GM10248 (cell line): ENCODE data around the gene SHB.
A peak's percentile ranks its signal among the peaks of the same experiment; 100 is the strongest.

Experiments used
- CTCF ChIA-PET: fragments of 300-600 bp; sonication (Branson Sonifier 250); formaldehyde crosslinking; extraction: SDS; loops from one replicate; lab custom pipeline; 2021; ENCODE audit warnings: antibody characterized with exemption; lab: Yijun Ruan, JAX
- POLR2A ChIA-PET: fragments of 350-650 bp; sonication (Branson Sonifier 250); formaldehyde crosslinking; extraction: SDS; loops from one replicate; lab custom pipeline; 2020; ENCODE audit warnings: antibody characterized with exemption; lab: Yijun Ruan, JAX
- DNase-seq: peaks from one replicate; pipeline ENCODE4 v3.0.0; 2012; ENCODE audit errors: extremely low spot score
- TF ChIP-seq, protein P1 (sequence below): IDR thresholded peaks from 2 replicates; pipeline ENCODE4 v1.5.1; 2012; ENCODE audit warnings: mild to moderate bottlenecking, low read depth; ENCODE audit errors: extremely low read depth, missing control alignments, control extremely low read depth

SHB gene

GRCh38 chr9:38029915-38030638, 39.0 kb downstream of the SHB start:
- POLR2A ChIA-PET = no interaction called here
- CTCF ChIA-PET = interaction anchor here (0.8 to 1.6 kb wide), 5 partner anchors 10 to 127 kb away, joined by 3 to 6 read pairs (median 3); no protein-coding TSS in a partner anchor

GRCh38 chr9:38027714-38028113, 41.3 kb downstream of the SHB start:
- ChIA-PET POLR2A (no interaction called here), CTCF (interaction anchor here (1.2 to 1.8 kb wide), 3 partner anchors 9 to 19 kb away, joined by 3 to 7 read pairs (median 4); no protein-coding TSS in a partner anchor)
- no peak for DNase-seq
- TF ChIP-seq, protein P1, sequence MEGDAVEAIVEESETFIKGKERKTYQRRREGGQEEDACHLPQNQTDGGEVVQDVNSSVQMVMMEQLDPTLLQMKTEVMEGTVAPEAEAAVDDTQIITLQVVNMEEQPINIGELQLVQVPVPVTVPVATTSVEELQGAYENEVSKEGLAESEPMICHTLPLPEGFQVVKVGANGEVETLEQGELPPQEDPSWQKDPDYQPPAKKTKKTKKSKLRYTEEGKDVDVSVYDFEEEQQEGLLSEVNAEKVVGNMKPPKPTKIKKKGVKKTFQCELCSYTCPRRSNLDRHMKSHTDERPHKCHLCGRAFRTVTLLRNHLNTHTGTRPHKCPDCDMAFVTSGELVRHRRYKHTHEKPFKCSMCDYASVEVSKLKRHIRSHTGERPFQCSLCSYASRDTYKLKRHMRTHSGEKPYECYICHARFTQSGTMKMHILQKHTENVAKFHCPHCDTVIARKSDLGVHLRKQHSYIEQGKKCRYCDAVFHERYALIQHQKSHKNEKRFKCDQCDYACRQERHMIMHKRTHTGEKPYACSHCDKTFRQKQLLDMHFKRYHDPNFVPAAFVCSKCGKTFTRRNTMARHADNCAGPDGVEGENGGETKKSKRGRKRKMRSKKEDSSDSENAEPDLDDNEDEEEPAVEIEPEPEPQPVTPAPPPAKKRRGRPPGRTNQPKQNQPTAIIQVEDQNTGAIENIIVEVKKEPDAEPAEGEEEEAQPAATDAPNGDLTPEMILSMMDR = no peak

More at GRCh38 chr9:38029915-38030638, 39.0 kb downstream of the SHB start:
- TF ChIP-seq, protein P1 = no peak
- peak; percentile 52 for DNase-seq

DNA sequence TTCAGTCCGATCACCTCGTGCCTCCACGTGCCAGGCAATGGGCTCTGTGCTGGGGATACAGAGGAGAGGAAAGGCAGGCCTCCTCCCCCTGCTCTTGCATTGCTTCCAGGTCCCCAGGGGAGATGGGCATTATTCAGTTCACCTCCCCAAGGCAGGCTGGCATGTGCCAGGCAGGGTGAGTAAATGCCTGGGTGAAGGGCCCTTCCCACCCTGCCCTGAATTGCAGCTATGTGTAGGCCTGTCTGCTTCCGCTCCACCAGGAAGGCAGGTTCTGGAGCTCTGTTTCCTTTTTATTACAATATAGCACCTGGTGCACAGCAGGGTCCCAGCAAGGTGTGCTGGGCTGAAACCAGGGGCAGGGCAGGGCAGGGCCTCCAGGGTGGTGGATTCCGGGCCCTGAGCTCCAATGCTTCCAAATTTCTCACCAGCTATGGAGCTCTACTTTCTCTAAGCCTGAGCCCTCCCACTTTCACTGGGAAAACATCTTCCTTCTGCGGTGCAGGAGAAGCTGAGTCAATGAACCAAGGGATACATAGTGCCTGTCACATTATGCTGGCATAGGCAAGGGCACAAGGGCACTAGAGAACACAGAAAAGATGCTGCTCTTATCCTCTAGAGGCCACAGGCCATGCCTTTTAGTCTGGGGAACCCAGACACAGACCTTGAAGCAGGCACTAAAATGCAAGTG, 42.0 kb downstream of the SHB start:
- no peak for DNase-seq
- TF ChIP-seq, protein P1 = no peak
- POLR2A ChIA-PET = no interaction called here
- CTCF ChIA-PET = interaction anchor here (1.0 to 1.8 kb wide), 5 partner anchors 9 to 61 kb away, joined by 3 to 7 read pairs (median 3); no protein-coding TSS in a partner anchor

- DNase-seq = no peak
These were observed 42.8 kb downstream of the SHB start for GRCh38 chr9:38026021-38026809.

GRCh38 chr9:38025166-38025565, 43.9 kb downstream of the SHB start:
- CTCF ChIA-PET = interaction anchor here (0.8 to 1.1 kb wide), 4 partner anchors 10 to 136 kb away, joined by 3 read pairs; no protein-coding TSS in a partner anchor
- no peak for DNase-seq
- POLR2A ChIA-PET = no interaction called here
- TF ChIP-seq, protein P1 = no peak

More at GRCh38 chr9:38026021-38026809, 42.8 kb downstream of the SHB start:
- TF ChIP-seq, protein P1 = no peak
- CTCF ChIA-PET = interaction anchor here (0.8 to 1.4 kb wide), 6 partner anchors 8 to 135 kb away, joined by 3 read pairs; no protein-coding TSS in a partner anchor
- POLR2A ChIA-PET = no interaction called here
